ENCODE results near the gene GET4.
"Not testable (repeated sequence)": the region's sequence is repeated elsewhere in the genome, so short reads cannot be mapped to it uniquely, and the experiment has no call there.

The GET4 gene

GRCh38 chr7:901388-902154, 25.2 kb downstream of the GET4 start:
- DNase-seq: no peak

- no peak for DNase-seq
These were observed 26.6 kb downstream of the GET4 start for GRCh38 chr7:902996-903395.

- no peak for DNase-seq
These were observed 27.8 kb downstream of the GET4 start for GRCh38 chr7:903921-904755.

GRCh38 chr7:904847-905246, 28.5 kb downstream of the GET4 start:
- no peak for DNase-seq

GRCh38 chr7:906776-907157, 30.4 kb downstream of the GET4 start:
- no peak for DNase-seq

- DNase-seq: no peak
These were observed 31.0 kb downstream of the GET4 start for GRCh38 chr7:907158-907980.

- no peak for DNase-seq
These were observed 31.8 kb downstream of the GET4 start for GRCh38 chr7:908159-908581.

GRCh38 chr7:908591-909357, 32.4 kb downstream of the GET4 start:
- not testable (repeated sequence) for DNase-seq

- DNase-seq: peak; percentile 13
These were observed 33.3 kb downstream of the GET4 start for GRCh38 chr7:909358-910329.

- DNase-seq: no peak
These were observed 34.1 kb downstream of the GET4 start for GRCh38 chr7:910441-910861.

GRCh38 chr7:910931-911431, 34.6 kb downstream of the GET4 start:
- DNase-seq: no peak

GRCh38 chr7:911791-912480, 35.6 kb downstream of the GET4 start:
- DNase-seq: no peak

GRCh38 chr7:913736-914520, 37.6 kb downstream of the GET4 start:
- no peak for DNase-seq

- DNase-seq: no peak
These were observed 38.3 kb downstream of the GET4 start for GRCh38 chr7:914521-915194.

GRCh38 chr7:915291-916218, 39.2 kb downstream of the GET4 start:
- no peak for DNase-seq

GRCh38 chr7:916291-916941, 40.1 kb downstream of the GET4 start:
- DNase-seq: no peak
